HG03066 (cell line): Measurements from ENCODE around the gene CYSRT1.
"Not testable (repeated sequence)": the region's sequence is repeated elsewhere in the genome, so short reads cannot be mapped to it uniquely, and the experiment has no call there.

ENCODE experiments used
- ATAC-seq: cut with Tn5 transposase; IDR thresholded peaks from one replicate; pipeline ENCODE4 v1.9.1; 2021; ENCODE audit warnings: low read depth; ENCODE audit not compliant: unreplicated experiment

CYSRT1 gene

GRCh38 chr9:137247916-137248175, 22.9 kb downstream of the CYSRT1 start:
- ATAC-seq: no peak

- no peak for ATAC-seq
Observed at GRCh38 chr9:137250329-137251193, 25.6 kb downstream of the CYSRT1 start.

DNA sequence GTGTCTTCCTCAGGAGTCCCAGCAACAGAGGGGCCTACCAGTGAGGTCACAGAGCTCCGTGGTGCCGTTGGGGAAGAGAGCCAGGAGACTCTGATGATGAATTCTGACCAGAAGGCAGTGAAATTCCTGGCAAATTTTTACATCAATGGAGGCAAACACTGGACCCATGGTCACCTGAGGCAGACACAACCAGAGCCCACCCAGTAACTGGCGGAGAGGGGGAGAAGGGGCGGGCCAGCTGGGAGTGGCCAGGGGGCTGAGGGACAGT, 26.2 kb downstream of the CYSRT1 start, which contains the start of gene STPG3:
STPG3 (plus strand) TSS at position 93 of the 268 bp plus-strand sequence; CDS start at position 94, 1 bp downstream.
- no peak for ATAC-seq

DNA sequence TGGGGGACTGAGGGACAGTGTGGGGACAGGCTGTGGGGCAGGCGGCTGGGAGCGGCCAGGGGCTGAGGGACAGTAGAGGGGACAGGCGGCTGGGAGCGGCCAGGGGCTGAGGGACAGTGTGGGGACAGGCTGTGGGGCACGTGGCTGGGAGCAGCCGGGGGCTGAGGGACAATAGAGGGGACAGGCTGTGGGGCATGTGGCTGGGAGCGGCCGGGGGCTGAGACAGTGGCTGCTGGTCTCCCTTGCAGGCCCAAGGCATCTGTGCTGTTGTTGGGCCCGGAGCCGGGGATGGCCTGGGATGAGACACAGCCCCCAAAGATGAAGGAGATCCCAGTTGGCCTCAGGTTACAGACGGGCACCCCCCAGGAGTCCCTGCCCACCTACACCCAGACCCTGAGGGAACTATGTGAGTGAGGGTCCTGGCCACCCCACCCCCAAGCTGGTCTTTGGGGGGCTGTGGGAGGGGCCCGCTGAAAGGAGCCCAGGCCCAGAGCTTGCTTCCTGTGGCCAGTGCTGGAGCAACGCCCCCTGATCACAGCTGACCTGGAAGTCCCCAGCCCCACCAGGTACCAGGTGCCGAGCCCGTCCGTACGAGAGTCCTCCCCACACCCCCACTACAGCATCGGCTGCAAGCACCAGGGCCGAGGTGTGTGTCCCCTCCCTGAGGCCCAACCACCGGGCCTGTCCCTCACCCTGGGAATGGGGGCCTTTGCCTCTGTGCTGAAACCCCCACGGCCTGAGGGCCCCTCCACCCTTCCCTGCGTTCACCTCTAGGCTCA, 26.7 kb downstream of the CYSRT1 start:
- ATAC-seq: no peak

GRCh38 chr9:137252555-137253506, 27.9 kb downstream of the CYSRT1 start:
- no peak for ATAC-seq

GRCh38 chr9:137253717-137254623, 29.0 kb downstream of the CYSRT1 start:
- no peak for ATAC-seq

DNA sequence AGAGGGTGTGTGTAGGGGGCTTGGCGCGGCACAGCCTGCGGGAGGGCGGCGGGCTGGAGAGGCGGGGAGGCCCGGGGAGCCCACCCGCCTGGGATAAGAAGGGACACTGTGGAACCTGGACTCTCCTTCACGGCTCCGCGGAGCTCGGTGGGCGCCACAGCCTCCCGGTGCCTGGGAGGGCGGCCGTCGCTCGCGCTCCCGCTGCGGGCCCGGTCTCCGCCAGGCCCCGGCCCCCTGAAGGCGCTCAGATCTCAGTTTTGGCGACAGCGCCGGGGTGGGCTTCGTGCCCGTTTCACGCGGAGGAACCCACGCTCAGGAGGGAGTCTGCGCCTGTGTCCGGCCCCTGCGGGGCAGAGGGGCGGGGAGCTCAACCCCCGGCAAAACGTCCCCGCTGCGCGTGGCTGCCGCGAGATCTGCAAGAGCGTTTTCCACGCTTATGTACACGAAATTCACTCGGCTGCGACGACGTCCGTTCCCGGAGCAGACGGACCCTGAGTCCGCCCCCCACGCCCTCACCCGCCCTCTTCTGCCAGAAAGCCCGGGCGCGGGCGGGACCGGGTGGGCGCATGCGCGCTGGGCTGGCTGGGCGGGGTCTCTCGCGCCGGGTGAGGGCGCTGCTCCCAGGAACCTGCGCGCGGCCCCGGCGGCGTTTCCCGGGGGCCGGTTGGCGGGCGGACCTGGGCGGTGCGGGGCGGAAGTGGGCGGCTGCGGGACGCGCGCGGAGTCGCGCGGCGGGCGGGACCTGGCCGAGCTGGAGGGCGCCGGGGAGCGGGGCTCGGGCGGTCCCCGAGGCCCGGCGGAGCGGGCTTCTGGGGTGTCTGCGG, 29.9 kb downstream of the CYSRT1 start, which contains the start of gene NELFB:
NELFB (plus strand) TSS at position 704 of the 824 bp plus-strand sequence.
- peak; percentile 70 for ATAC-seq

GRCh38 chr9:137255448-137256114, 30.6 kb downstream of the CYSRT1 start:
- ATAC-seq: no peak

DNA sequence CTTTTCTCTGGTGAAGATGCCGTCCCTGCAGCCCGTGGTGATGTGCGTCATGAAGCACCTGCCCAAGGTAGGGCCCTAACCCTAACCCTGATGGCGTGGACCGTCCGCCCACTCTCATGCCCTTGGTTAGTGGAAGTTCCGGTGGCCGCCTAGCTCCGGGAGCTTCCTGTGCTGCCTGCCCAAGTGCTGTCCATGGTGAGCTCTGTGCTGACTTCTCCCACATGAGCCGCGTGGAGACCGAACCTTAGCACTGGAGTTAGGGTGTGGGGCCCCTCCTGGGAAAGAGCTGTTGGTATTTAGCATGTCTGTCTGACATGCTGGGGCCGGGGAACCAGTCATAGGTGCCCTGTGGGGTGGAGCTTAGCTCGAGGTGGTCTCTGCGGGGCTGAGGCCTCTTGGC, 31.4 kb downstream of the CYSRT1 start:
- ATAC-seq: no peak

DNA sequence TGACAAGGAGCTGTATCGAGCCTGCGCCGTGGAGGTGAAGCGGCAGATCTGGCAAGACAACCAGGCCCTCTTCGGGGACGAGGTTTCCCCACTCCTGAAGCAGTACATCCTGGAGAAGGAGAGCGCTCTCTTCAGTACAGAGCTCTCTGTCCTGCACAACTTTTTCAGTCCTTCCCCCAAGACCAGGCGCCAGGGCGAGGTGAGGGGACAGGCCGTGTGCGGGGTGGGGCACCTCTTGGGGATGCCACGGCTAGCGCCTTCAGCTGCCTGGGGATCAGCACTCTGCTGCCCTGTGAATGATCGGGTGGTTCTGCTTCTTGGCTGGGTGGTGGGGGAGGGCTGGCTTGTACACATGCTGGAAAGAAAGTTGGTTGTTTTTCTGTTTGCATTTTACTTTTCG, 31.9 kb downstream of the CYSRT1 start:
- no peak for ATAC-seq

GRCh38 chr9:137262173-137262908, 37.4 kb downstream of the CYSRT1 start:
- not testable (repeated sequence) for ATAC-seq

- ATAC-seq: no peak
Observed at GRCh38 chr9:137262909-137263285, 37.9 kb downstream of the CYSRT1 start.

- ATAC-seq: no peak
Observed at GRCh38 chr9:137263506-137263905, 38.5 kb downstream of the CYSRT1 start.

- ATAC-seq: no peak
Observed at GRCh38 chr9:137264067-137264466, 39.1 kb downstream of the CYSRT1 start.

GRCh38 chr9:137265496-137266161, 40.7 kb downstream of the CYSRT1 start:
- ATAC-seq: no peak

GRCh38 chr9:137266162-137266527, 41.2 kb downstream of the CYSRT1 start:
- no peak for ATAC-seq
